Endothelial cell (in vitro differentiated cells): ENCODE measurements around the gene DYNC2H1. TPM values are rescaled to one million over a fixed set of nuclear protein-coding genes. Genes with fewer than 3 reads are reported as not detected.

Experiments used
- DNase-seq: peaks from one replicate; pipeline ENCODE4 v3.0.0; 2021; ENCODE audit warnings: low spot score
- H3K27ac Mint-ChIP-seq: one replicate; pipeline ENCODE4 v1.8.0; 2021; ENCODE audit warnings: mixed read lengths, inconsistent platforms; ENCODE audit not compliant: unreplicated experiment
- H3K27me3 Mint-ChIP-seq: one replicate; pipeline ENCODE4 v1.8.0; 2021; ENCODE audit warnings: mild to moderate bottlenecking, moderate library complexity, mixed read lengths, inconsistent platforms; ENCODE audit not compliant: unreplicated experiment
- H3K36me3 Mint-ChIP-seq: one replicate; pipeline ENCODE4 v1.8.0; 2021; ENCODE audit warnings: mild to moderate bottlenecking, low read depth, mixed read lengths, inconsistent platforms; ENCODE audit not compliant: unreplicated experiment
- H3K4me1 Mint-ChIP-seq: one replicate; pipeline ENCODE4 v1.8.0; 2021; ENCODE audit warnings: mild to moderate bottlenecking, mixed read lengths, inconsistent platforms; ENCODE audit not compliant: unreplicated experiment
- H3K4me3 Mint-ChIP-seq: one replicate; pipeline ENCODE4 v1.8.0; 2021; ENCODE audit warnings: mild to moderate bottlenecking, mixed read lengths, inconsistent platforms; ENCODE audit not compliant: unreplicated experiment
- H3K9me3 Mint-ChIP-seq: one replicate; pipeline ENCODE4 v1.8.0; 2021; ENCODE audit warnings: mixed read lengths, inconsistent platforms; ENCODE audit not compliant: unreplicated experiment
- CTCF ChIP-seq: fragments of 200-600 bp; sonication (generic); IDR thresholded peaks from one replicate; pipeline ENCODE4 v1.5.0; 2021; ENCODE audit warnings: antibody characterized with exemption; ENCODE audit not compliant: unreplicated experiment
- total RNA-seq: library from RNA; stranded (reverse); fragmentation: NEBNext Ultra II Directional; extraction: Animal tissue kit (Norgen Biotek cat#: 25700); gene quantifications from one replicate; pipeline ENCODE4 v1.2.1, GENCODE V29; 2021; ENCODE audit not compliant: unreplicated experiment

DYNC2H1 gene
- total RNA-seq, 1 donor from 2014 or later = 7.9 TPM

- Mint-ChIP-seq H3K36me3 (no peaks in the 10 kb centered on the region), H3K4me3 (no peak overlapping the region), H3K27ac (no peak overlapping the region), H3K9me3 (no peaks in the 10 kb centered on the region), H3K4me1 (peaks cover 4% of the 10 kb centered on the region), H3K27me3 (no peaks in the 10 kb centered on the region)
- DNase-seq = no peak
- TF ChIP-seq CTCF = no peak
These were observed 119.6 kb downstream of the DYNC2H1 start for GRCh38 chr11:103228807-103229206.

GRCh38 chr11:103234974-103235373 is 125.7 kb downstream of the DYNC2H1 start:
- Mint-ChIP-seq H3K4me3 (no peak overlapping the region), H3K9me3 (no peaks in the 10 kb centered on the region), H3K27ac (no peak overlapping the region), H3K4me1 (no peaks in the 10 kb centered on the region), H3K36me3 (no peaks in the 10 kb centered on the region), H3K27me3 (no peaks in the 10 kb centered on the region)
- no peak for DNase-seq
- TF ChIP-seq CTCF = no peak

- H3K36me3 Mint-ChIP-seq = no peaks in the 10 kb centered on the region
- DNase-seq = no peak
- H3K4me1 Mint-ChIP-seq = no peaks in the 10 kb centered on the region
- no peak overlapping the region for H3K4me3 Mint-ChIP-seq
- H3K27ac Mint-ChIP-seq = no peak overlapping the region
- no peaks in the 10 kb centered on the region for H3K27me3 Mint-ChIP-seq
- TF ChIP-seq CTCF = no peak
- H3K9me3 Mint-ChIP-seq = no peaks in the 10 kb centered on the region
These were observed 132.3 kb downstream of the DYNC2H1 start for GRCh38 chr11:103241574-103241973.

GRCh38 chr11:103254123-103254522 is 144.9 kb downstream of the DYNC2H1 start:
- Mint-ChIP-seq H3K9me3 (no peaks in the 10 kb centered on the region), H3K36me3 (no peaks in the 10 kb centered on the region), H3K4me1 (no peaks in the 10 kb centered on the region), H3K27ac (no peak overlapping the region), H3K4me3 (no peak overlapping the region), H3K27me3 (no peaks in the 10 kb centered on the region)
- TF ChIP-seq CTCF = no peak
- no peak for DNase-seq

- Mint-ChIP-seq H3K27me3 (peaks cover 3% of the 10 kb centered on the region), H3K4me1 (no peaks in the 10 kb centered on the region), H3K27ac (no peak overlapping the region), H3K36me3 (no peaks in the 10 kb centered on the region), H3K9me3 (no peaks in the 10 kb centered on the region), H3K4me3 (no peak overlapping the region)
- no peak for DNase-seq
- no peak for TF ChIP-seq CTCF
These were observed 148.1 kb downstream of the DYNC2H1 start for GRCh38 chr11:103257360-103257759.
